IMR-90 (cell line): ENCODE results near the gene SRRM3. TPM values are rescaled to one million over a fixed set of nuclear protein-coding genes. Genes with fewer than 3 reads are reported as not detected.

Experiments used
- ATAC-seq: fragments of 200-7000 bp; cut with Tn5 transposase; 2 replicates; pipeline ENCODE4 v1.9.1; 2020; ENCODE audit warnings: low read depth, mild to moderate bottlenecking, moderate library complexity
- BruUV-seq: library from RNA; stranded (reverse); fragments of 400-500 nt; replicated peaks from 2 replicates; lab custom pipeline; 2021; lab: Mats Ljungman, UMichigan
- CTCF ChIA-PET: fragments of 300-600 bp; formaldehyde crosslinking; extraction: SDS; loops from one replicate; lab custom pipeline; 2021; ENCODE audit warnings: antibody characterized with exemption; lab: Yijun Ruan, JAX
- POLR2A ChIA-PET: fragments of 300-600 bp; sonication (Branson Sonifier 250); formaldehyde crosslinking; loops from one replicate; lab custom pipeline; 2022; ENCODE audit warnings: antibody characterized with exemption; ENCODE audit not compliant: unreplicated experiment; lab: Charles Lee
- DNase-seq: peaks from one replicate; pipeline ENCODE4 v3.0.0; 2013
- H2AFZ ChIP-seq: replicated peaks from 2 replicates; pipeline ENCODE3; 2013; ENCODE audit warnings: low read length, mild to moderate bottlenecking; ENCODE audit not compliant: poor library complexity
- H2AK5ac ChIP-seq: 2 replicates; pipeline ENCODE4 v1.6.1; 2013; ENCODE audit warnings: low read depth, low read length, inconsistent platforms
- H2AK9ac ChIP-seq: replicated peaks from 2 replicates; pipeline ENCODE3; 2013; ENCODE audit warnings: mild to moderate bottlenecking, low read depth, low read length, moderate library complexity; ENCODE audit not compliant: poor library complexity
- H2BK120ac ChIP-seq: 2 replicates; pipeline ENCODE4 v1.6.1; 2013; ENCODE audit warnings: low read depth, low read length, inconsistent platforms
- H2BK15ac ChIP-seq: 3 replicates; pipeline ENCODE4 v1.6.1; 2013; ENCODE audit warnings: low read depth, low read length, inconsistent platforms
- H2BK20ac ChIP-seq: 2 replicates; pipeline ENCODE4 v1.6.1; 2013; ENCODE audit warnings: low read depth, mild to moderate bottlenecking, inconsistent platforms, low read length, moderate library complexity
- H2BK5ac ChIP-seq: 2 replicates; pipeline ENCODE4 v1.6.1; 2013; ENCODE audit warnings: mild to moderate bottlenecking, low read depth, low read length, inconsistent platforms; ENCODE audit not compliant: poor library complexity, severe bottlenecking
- H3K14ac ChIP-seq: replicated peaks from 2 replicates; pipeline ENCODE4 v1.6.1; 2013; ENCODE audit warnings: low read depth, low read length, inconsistent platforms
- H3K18ac ChIP-seq: 2 replicates; pipeline ENCODE4 v1.6.1; 2013; ENCODE audit warnings: low read depth, low read length, control low read depth
- H3K23ac ChIP-seq: 2 replicates; pipeline ENCODE4 v1.6.1; 2013; ENCODE audit warnings: low read depth, low read length, inconsistent platforms
- H3K27ac ChIP-seq: 2 replicates; pipeline ENCODE4 v1.5.1; 2013; ENCODE audit warnings: mild to moderate bottlenecking, control low read depth, low read length; ENCODE audit not compliant: insufficient read depth
- H3K27me3 ChIP-seq: 2 replicates; pipeline ENCODE4 v1.6.1; 2013; ENCODE audit warnings: low read length; ENCODE audit not compliant: control insufficient read depth, insufficient read depth
- H3K36me3 ChIP-seq: 2 replicates; pipeline ENCODE4 v1.6.1; 2013; ENCODE audit warnings: low read length, mixed read lengths; ENCODE audit not compliant: control insufficient read depth, insufficient read depth
- H3K4ac ChIP-seq: 2 replicates; pipeline ENCODE4 v1.6.1; 2013; ENCODE audit warnings: low read depth, low read length, inconsistent platforms
- H3K4me1 ChIP-seq: 2 replicates; pipeline ENCODE4 v1.6.1; 2013; ENCODE audit warnings: low read length, mixed read lengths; ENCODE audit not compliant: control insufficient read depth, insufficient read depth
- H3K4me2 ChIP-seq: 2 replicates; pipeline ENCODE4 v1.6.1; 2013; ENCODE audit warnings: low read depth, mild to moderate bottlenecking, control low read depth, low read length, moderate library complexity
- H3K4me3 ChIP-seq: 2 replicates; pipeline ENCODE4 v1.5.1; 2013; ENCODE audit warnings: low read depth, mild to moderate bottlenecking, control low read depth, low read length, moderate library complexity; ENCODE audit not compliant: insufficient read depth
- H3K56ac ChIP-seq: 2 replicates; pipeline ENCODE4 v1.6.1; 2013; ENCODE audit warnings: low read length, inconsistent platforms; ENCODE audit not compliant: insufficient read depth; ENCODE audit errors: extremely low read depth
- H3K79me1 ChIP-seq, 2 experiments: 2 replicates each; pipeline ENCODE4 v1.6.1; 2013; ENCODE audit warnings: low read length in 2 of 2, inconsistent platforms in 1 of 2, low read depth in 1 of 2
- H3K9ac ChIP-seq: 2 replicates; pipeline ENCODE4 v1.6.1; 2013; ENCODE audit warnings: low read depth, low read length, control low read depth
- H3K9me1 ChIP-seq: 2 replicates; pipeline ENCODE4 v1.6.1; 2013; ENCODE audit warnings: low read length, inconsistent platforms; ENCODE audit not compliant: insufficient read depth
- H3K9me3 ChIP-seq: 2 replicates; pipeline ENCODE4 v1.6.1; 2013; ENCODE audit warnings: low read length; ENCODE audit not compliant: control insufficient read depth, insufficient read depth
- H4K20me1 ChIP-seq: 2 replicates; pipeline ENCODE4 v1.6.1; 2013; ENCODE audit warnings: low read length, inconsistent platforms; ENCODE audit not compliant: insufficient read depth
- H4K5ac ChIP-seq: 2 replicates; pipeline ENCODE4 v1.6.1; 2013; ENCODE audit warnings: mild to moderate bottlenecking, low read depth, low read length, control low read depth
- H4K8ac ChIP-seq, 2 experiments: 2 replicates each; pipeline ENCODE4 v1.6.1; 2013; ENCODE audit warnings: low read depth in 2 of 2, low read length in 2 of 2, control low read depth in 1 of 2, inconsistent platforms in 1 of 2
- H4K91ac ChIP-seq: 2 replicates; pipeline ENCODE4 v1.6.1; 2013; ENCODE audit warnings: low read depth, low read length, inconsistent platforms; ENCODE audit not compliant: insufficient read depth
- MAZ ChIP-seq: IDR thresholded peaks from 2 replicates; pipeline ENCODE4 v1.6.1; 2012; ENCODE audit warnings: low read depth, mild to moderate bottlenecking, low read length, improper control_type of control experiment, moderate library complexity, borderline replicate concordance
- RCOR1 ChIP-seq: IDR thresholded peaks from 2 replicates; pipeline ENCODE4 v1.6.1; 2012; ENCODE audit warnings: mild to moderate bottlenecking, low read length, improper control_type of control experiment; ENCODE audit not compliant: insufficient replicate concordance
- WGBS, 2 experiments: methylation state at CpG; one replicate each; pipeline versions ENCODE4 v1.1.5 to v1.1.7; 2013; ENCODE audit warnings: missing lambda C conversion rate in 2 of 2; ENCODE audit not compliant: insufficient read length in 1 of 2; ENCODE audit errors: extremely low coverage in 2 of 2; 5-methylcytosine and 5-hydroxymethylcytosine counted together
- dilution Hi-C: fragments of 300-500 bp; cut with HindIII; formaldehyde crosslinking; loops from one replicate; pipeline ENCODE4 v1.14.3; 2018; ENCODE audit warnings: low sequenced_read_pairs; ENCODE audit not compliant: unreplicated experiment
- in situ Hi-C: fragments of 300-500 bp; cut with MboI; formaldehyde crosslinking; loops from 3 replicates; pipeline ENCODE4 v1.14.3; 2019; ENCODE audit warnings: low sequenced_read_pairs, inconsistent platforms, mixed read lengths
- intact Hi-C: fragments of 100-400 bp; cut with micrococcal nuclease; formaldehyde crosslinking; loops from 2 replicates; pipeline ENCODE4 v1.10.0; 2022
- polyA plus RNA-seq, 3 experiments: library from polyadenylated mRNA; depleted of rRNA; stranded (reverse); fragments of >200 nt; gene quantifications; 2 replicates each; pipeline ENCODE4 v1.2.3, GENCODE V29; 2012; ENCODE audit warnings: low replicate concordance in 1 of 3
- total RNA-seq: library from RNA; depleted of rRNA; stranded (reverse); fragments of >200 nt; gene quantifications from 2 replicates; pipeline ENCODE4 v1.2.3, GENCODE V29; 2012

SRRM3 gene
- total and polyA plus RNA-seq, 2 of the 4 experiments (the other 2 are of a cell fraction): 0.18 to 2.5 TPM

- Histone ChIP-seq H3K9me3 (peaks cover 3% of the 10 kb centered on the region; the same call in 1 of the 2 replicates), H3K9ac (peak overlapping the region; percentile 55; the same call in 1 of the 2 replicates), H3K56ac (no peak overlapping the region), H2BK20ac (no peak overlapping the region), H3K4me2 (peak overlapping the region; percentile 85), H3K14ac (no peak overlapping the region), H2AK9ac (peak overlapping the region; percentile 91), H2BK5ac (no peak overlapping the region), H3K27me3 (peaks cover 36% of the 10 kb centered on the region), H3K79me1 (no peaks in the 10 kb centered on the region), H3K18ac (no peak overlapping the region; the same call in 1 of the 2 replicates), H3K23ac (no peak overlapping the region), H4K20me1 (no peaks in the 10 kb centered on the region), H3K9me1 (no peaks in the 10 kb centered on the region), H4K91ac (no peak overlapping the region), H3K4me3 (peak overlapping the region; percentile 89), H2AFZ (peak overlapping the region; percentile 92), H3K36me3 (peaks cover 5% of the 10 kb centered on the region; the same call in 1 of the 2 replicates), H2BK15ac (no peak overlapping the region), H4K5ac (no peak overlapping the region), H2AK5ac (no peak overlapping the region; the same call in 1 of the 2 replicates), H3K27ac (no peak overlapping the region; the same call in 1 of the 2 replicates), H2BK120ac (0 out of 2 replicates have a peak overlapping the region, but pooled peaks have one; percentile 23), H4K8ac (no peak overlapping the region), H3K4ac (no peak overlapping the region), H3K4me1 (peaks cover 2% of the 10 kb centered on the region)
- 7% methylated on average over 47 of the region's 98 CpGs; no CpG with 5 or more reads in 1 of the 2 experiments for WGBS, 2 experiments
- dilution Hi-C loops (no loop called here), intact Hi-C loops (no loop called here), in situ Hi-C loops (no loop called here)
- DNase-seq: no peak
- CTCF ChIA-PET: interaction anchor here (0.9 to 1.3 kb wide), 2 partner anchors 31 to 105 kb away, joined by 3 to 4 read pairs; no protein-coding TSS in a partner anchor
- no TSS peak for BruUV-seq
- TF ChIP-seq RCOR1 (no peak), MAZ (peak; percentile 21; the same call in 1 of the 2 replicates)
- peak; percentile 79 for ATAC-seq
- POLR2A ChIA-PET: no interaction called here
Measured at GRCh38 chr7:76282344-76283253, 80.9 kb downstream of the SRRM3 start.
